HG02870 (cell line): ENCODE results near the gene TCFL5.
A peak's percentile ranks its signal among the peaks of the same experiment; 100 is the strongest.

Source experiments
- ATAC-seq: cut with Tn5 transposase; IDR thresholded peaks from one replicate; pipeline ENCODE4 v1.9.1; 2021; ENCODE audit warnings: mild to moderate bottlenecking, moderate library complexity; ENCODE audit not compliant: unreplicated experiment

TCFL5 gene

GRCh38 chr20:62800314-62801259 lies 61.0 kb downstream of the TCFL5 start:
- ATAC-seq: no peak

- ATAC-seq: no peak
These were observed 61.7 kb downstream of the TCFL5 start for GRCh38 chr20:62799873-62800272.

GRCh38 chr20:62799459-62799858 lies 62.2 kb downstream of the TCFL5 start:
- no peak for ATAC-seq

GRCh38 chr20:62799036-62799435 lies 62.6 kb downstream of the TCFL5 start:
- ATAC-seq: no peak

GRCh38 chr20:62797671-62798532 lies 63.7 kb downstream of the TCFL5 start:
- ATAC-seq: no peak

- ATAC-seq: no peak
These were observed 64.7 kb downstream of the TCFL5 start for GRCh38 chr20:62796699-62797491.

- no peak for ATAC-seq
These were observed 66.4 kb downstream of the TCFL5 start for GRCh38 chr20:62795023-62795761.

- peak; percentile 65 for ATAC-seq
These were observed 67.5 kb downstream of the TCFL5 start for GRCh38 chr20:62794007-62794724.

GRCh38 chr20:62793757-62794006 lies 67.9 kb downstream of the TCFL5 start:
- no peak for ATAC-seq

GRCh38 chr20:62792940-62793756 lies 68.5 kb downstream of the TCFL5 start:
- ATAC-seq: no peak

- ATAC-seq: no peak
These were observed 69.3 kb downstream of the TCFL5 start for GRCh38 chr20:62792182-62792939.

- no peak for ATAC-seq
These were observed 70.1 kb downstream of the TCFL5 start for GRCh38 chr20:62791301-62792181.
